Vagina (tissue), 2 donors: ENCODE data around the gene ZBP1. TPM values are rescaled to one million over a fixed set of nuclear protein-coding genes. Genes with fewer than 3 reads are reported as not detected.
"Not testable (repeated sequence)": the region's sequence is repeated elsewhere in the genome, so short reads cannot be mapped to it uniquely, and the experiment has no call there.

Experiments used
- DNase-seq, 2 donors: peaks; one replicate each; pipeline ENCODE4 v3.0.0-alpha.2; 2017; ENCODE audit errors: extremely low spot score in 2 of 2
- H3K27ac ChIP-seq: fragments of 200-600 bp; sonication (generic); one replicate; pipeline ENCODE4 v1.5.1; 2019
- H3K27me3 ChIP-seq: fragments of 200-600 bp; sonication (generic); one replicate; pipeline ENCODE4 v1.5.1; 2019
- H3K36me3 ChIP-seq, 2 donors: fragments of 200-600 bp; sonication (generic); one replicate each; pipeline ENCODE4 v1.5.1; 2017 to 2019
- H3K4me1 ChIP-seq: fragments of 200-600 bp; sonication (generic); one replicate; pipeline ENCODE4 v1.5.1; 2019
- H3K4me3 ChIP-seq, 2 donors: fragments of 200-600 bp; sonication (generic); 1 replicate in 1 of 2; 2 replicates in 1 of 2; pipeline ENCODE4 v1.5.1; 2016 to 2019
- H3K9me3 ChIP-seq: fragments of 200-600 bp; sonication (generic); one replicate; pipeline ENCODE4 v1.5.1; 2019
- POLR2A ChIP-seq, 2 donors: fragments of 450-650 bp; IDR thresholded peaks; one replicate each; pipeline ENCODE4 v1.6.1; 2017; ENCODE audit warnings: antibody characterized with exemption in 2 of 2, mild to moderate bottlenecking in 2 of 2, moderate library complexity in 2 of 2
- POLR2AphosphoS5 ChIP-seq, 2 donors: sonication (generic); formaldehyde crosslinking; IDR thresholded peaks; one replicate each; pipeline ENCODE4 v1.9.0; 2017; ENCODE audit warnings: antibody characterized with exemption in 2 of 2, mild to moderate bottlenecking in 2 of 2, low read depth in 1 of 2; ENCODE audit not compliant: insufficient read depth in 1 of 2
- intact Hi-C: fragments of 100-400 bp; cut with DNase I; formaldehyde crosslinking; loops from one replicate; pipeline ENCODE4 v1.15.1; 2023
- total RNA-seq: library from RNA; depleted of rRNA; stranded (reverse); fragments of >200 nt; gene quantifications from one replicate; pipeline ENCODE4 v1.2.3, GENCODE V29; 2016
- TF ChIP-seq, protein P1 (sequence below), 3 experiments: fragments of 450-650 bp in 2 of 3; fragments of 200-600 bp in 1 of 3; sonication (generic) in 1 of 3; IDR thresholded peaks; one replicate each; pipeline ENCODE4 v1.5.1; 2017 to 2019; ENCODE audit warnings: antibody characterized with exemption in 3 of 3, mild to moderate bottlenecking in 2 of 3, moderate library complexity in 2 of 3

ZBP1 gene
- total RNA-seq, 1 donor from 2014 or later: 0.74 TPM

DNA sequence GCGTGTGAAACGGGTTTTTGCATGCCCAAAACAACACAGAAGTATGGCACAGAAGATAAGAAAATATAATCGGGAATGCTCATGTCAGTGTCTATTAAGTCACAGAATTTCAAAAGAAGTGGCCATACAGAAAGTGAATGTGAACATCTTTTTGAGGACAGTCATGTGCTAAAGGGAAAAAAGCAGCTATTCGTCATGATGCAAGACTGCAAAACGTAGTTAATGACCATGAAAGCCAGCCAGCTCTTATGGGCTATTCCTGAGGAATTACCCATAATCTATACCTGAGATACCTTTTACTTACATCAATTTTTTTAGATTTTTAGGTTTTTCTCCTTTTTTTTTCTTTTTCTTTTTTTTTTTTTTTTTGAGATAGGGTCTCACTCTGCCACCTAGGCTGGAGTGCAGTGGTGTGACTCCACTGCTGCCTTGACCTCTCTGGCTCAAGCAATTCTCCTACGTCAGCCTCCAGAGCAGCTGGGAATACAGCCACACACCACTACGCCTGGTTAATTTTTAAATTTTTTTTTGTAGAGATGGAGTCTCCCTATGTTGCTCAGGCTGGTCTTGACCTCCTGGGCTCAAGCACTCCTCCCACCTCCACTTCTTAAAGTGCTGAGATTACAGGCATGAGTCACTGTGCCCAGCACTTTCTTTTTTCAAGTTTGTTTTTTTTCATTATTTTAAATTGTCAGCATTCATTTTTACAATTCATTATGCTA, 18.1 kb upstream of the ZBP1 start:
- H3K4me3 ChIP-seq: no peak overlapping the region
- no peak for DNase-seq
- H3K27ac ChIP-seq: no peak overlapping the region
- TF ChIP-seq POLR2A (IDR thresholded peaks at IDR 0.05): no peak
- TF ChIP-seq, protein P1, sequence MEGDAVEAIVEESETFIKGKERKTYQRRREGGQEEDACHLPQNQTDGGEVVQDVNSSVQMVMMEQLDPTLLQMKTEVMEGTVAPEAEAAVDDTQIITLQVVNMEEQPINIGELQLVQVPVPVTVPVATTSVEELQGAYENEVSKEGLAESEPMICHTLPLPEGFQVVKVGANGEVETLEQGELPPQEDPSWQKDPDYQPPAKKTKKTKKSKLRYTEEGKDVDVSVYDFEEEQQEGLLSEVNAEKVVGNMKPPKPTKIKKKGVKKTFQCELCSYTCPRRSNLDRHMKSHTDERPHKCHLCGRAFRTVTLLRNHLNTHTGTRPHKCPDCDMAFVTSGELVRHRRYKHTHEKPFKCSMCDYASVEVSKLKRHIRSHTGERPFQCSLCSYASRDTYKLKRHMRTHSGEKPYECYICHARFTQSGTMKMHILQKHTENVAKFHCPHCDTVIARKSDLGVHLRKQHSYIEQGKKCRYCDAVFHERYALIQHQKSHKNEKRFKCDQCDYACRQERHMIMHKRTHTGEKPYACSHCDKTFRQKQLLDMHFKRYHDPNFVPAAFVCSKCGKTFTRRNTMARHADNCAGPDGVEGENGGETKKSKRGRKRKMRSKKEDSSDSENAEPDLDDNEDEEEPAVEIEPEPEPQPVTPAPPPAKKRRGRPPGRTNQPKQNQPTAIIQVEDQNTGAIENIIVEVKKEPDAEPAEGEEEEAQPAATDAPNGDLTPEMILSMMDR (IDR thresholded peaks at IDR 0.05): no peak
- H3K9me3 ChIP-seq: no peaks in the 10 kb centered on the region
- intact Hi-C loops: no loop called here
- no peaks in the 10 kb centered on the region for H3K36me3 ChIP-seq
- no peaks in the 10 kb centered on the region for H3K4me1 ChIP-seq
- no peaks in the 10 kb centered on the region for H3K27me3 ChIP-seq

DNA sequence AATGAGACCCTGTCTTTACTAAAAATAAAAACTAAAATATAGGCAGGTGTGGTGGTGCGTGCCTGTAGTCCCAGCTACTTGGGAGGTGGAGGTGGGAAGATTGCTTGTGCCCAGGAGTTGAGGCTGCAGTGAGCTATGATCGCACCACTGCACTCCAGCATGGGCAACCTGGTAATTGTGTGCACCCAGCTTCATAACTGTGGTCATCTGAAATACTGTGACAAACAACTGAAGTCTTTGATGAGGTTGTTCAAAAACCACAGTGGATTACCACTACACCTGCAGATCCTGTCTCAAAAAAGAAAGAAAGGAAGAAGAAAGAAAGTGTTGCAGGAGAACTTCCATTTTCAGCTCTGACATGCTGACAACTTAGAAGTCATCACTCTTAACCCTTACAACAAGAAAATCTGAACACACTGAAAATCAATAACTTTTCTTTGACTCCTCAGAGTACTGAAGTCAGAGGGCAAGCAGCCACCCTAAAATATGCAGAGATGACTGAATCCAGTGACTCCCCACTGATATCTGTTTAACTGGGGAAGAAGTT, 13.8 kb upstream of the ZBP1 start:
- Histone ChIP-seq H3K36me3 (no peaks in the 10 kb centered on the region), H3K27ac (no peak overlapping the region), H3K4me3 (no peak overlapping the region), H3K27me3 (no peaks in the 10 kb centered on the region), H3K9me3 (no peaks in the 10 kb centered on the region), H3K4me1 (no peaks in the 10 kb centered on the region)
- TF ChIP-seq POLR2A (IDR thresholded peaks at IDR 0.05) (no peak), POLR2AphosphoS5 (IDR thresholded peaks at IDR 0.05; ENCODE audit: insufficient read depth in 1 of 2, low read depth in 1 of 2) (no peak)
- TF ChIP-seq, protein P1 (IDR thresholded peaks at IDR 0.05): no peak
- DNase-seq: no peak
- intact Hi-C loops: no loop called here

DNA sequence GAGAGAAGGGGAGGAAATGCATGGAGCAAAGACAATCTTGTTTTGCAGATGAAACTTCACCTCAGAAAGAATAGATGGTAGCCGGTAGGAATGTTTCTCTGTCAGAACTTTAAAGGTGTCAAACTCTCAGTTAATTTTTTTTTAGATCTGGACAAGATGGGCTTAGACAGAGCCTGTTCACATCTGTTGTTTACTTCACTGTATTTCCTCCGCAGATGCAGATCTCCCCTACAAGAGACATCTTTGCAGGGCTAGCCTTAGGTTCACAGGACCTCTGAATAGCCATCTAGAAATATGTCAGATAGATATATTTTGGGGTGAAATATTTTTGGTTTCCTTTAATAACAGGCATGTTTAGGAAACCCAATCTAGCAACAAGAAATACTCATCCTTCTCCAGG, 12.1 kb upstream of the ZBP1 start:
- intact Hi-C loops: no loop called here
- Histone ChIP-seq H3K9me3 (no peaks in the 10 kb centered on the region), H3K4me1 (peaks cover 13% of the 10 kb centered on the region), H3K36me3 (no peaks in the 10 kb centered on the region), H3K27ac (no peak overlapping the region), H3K27me3 (no peaks in the 10 kb centered on the region), H3K4me3 (no peak overlapping the region)
- no peak for DNase-seq
- TF ChIP-seq POLR2AphosphoS5 (IDR thresholded peaks at IDR 0.05; ENCODE audit: insufficient read depth in 1 of 2, low read depth in 1 of 2): no peak
- no peak for TF ChIP-seq POLR2A (IDR thresholded peaks at IDR 0.05)
- TF ChIP-seq, protein P1 (IDR thresholded peaks at IDR 0.05): no peak

DNA sequence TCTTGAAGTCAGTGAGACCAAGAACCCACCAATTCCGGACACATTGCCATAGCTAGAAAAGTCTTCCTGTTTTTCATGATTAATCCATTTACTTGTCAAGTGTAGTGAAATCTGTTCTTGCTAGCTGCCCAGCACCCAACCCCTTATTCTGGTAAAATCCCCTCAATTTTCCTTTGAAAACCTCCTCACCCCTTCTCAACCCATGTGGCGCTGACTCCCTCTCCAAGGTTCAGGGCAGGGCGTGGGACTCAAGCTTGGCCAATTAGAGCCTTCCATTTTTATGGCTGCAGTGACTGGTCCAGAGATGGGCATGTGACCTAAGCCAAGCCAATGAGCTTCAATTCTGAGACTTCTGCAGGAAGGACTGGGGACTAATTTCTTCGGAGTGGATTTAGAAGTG, 9.8 kb upstream of the ZBP1 start:
- H3K27ac ChIP-seq: no peak overlapping the region

DNA sequence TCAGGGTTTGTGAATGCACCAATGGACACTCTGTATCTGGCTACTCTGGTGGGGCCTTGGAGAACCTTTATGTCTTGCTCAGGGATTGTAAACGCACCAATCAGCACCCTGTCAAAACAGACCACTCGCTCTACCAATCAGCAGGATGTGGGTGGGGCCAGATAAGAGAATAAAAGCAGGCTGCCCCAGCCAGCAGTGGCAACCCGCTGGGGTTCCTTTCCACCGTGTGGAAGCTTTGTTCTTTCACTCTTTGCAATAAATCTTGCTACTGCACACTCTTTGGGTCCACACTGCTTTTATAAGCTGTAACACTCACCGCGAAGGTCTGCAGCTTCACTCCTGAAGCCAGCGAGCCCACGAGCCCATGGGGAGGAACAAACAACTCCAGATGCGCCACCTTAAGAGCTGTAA, 9.3 kb upstream of the ZBP1 start:
- H3K36me3 ChIP-seq, intact Hi-C loops, H3K9me3 ChIP-seq, H3K27me3 ChIP-seq, H3K27ac ChIP-seq, H3K4me3 ChIP-seq: not testable (repeated sequence)
- H3K4me1 ChIP-seq: peaks cover 14% of the 10 kb centered on the region
- DNase-seq: peak in 1 of 2 donors; percentile 27

More for the DNA sequence above, 9.8 kb upstream of the ZBP1 start:
- no peak for DNase-seq
- Histone ChIP-seq H3K27me3 (no peaks in the 10 kb centered on the region), H3K4me3 (no peak overlapping the region), H3K36me3 (no peaks in the 10 kb centered on the region), H3K4me1 (peaks cover 14% of the 10 kb centered on the region), H3K9me3 (no peaks in the 10 kb centered on the region)
- TF ChIP-seq POLR2A (IDR thresholded peaks at IDR 0.05) (no peak), POLR2AphosphoS5 (IDR thresholded peaks at IDR 0.05; ENCODE audit: insufficient read depth in 1 of 2, low read depth in 1 of 2) (no peak)
- TF ChIP-seq, protein P1 (IDR thresholded peaks at IDR 0.05): no peak
- intact Hi-C loops: no loop called here

DNA sequence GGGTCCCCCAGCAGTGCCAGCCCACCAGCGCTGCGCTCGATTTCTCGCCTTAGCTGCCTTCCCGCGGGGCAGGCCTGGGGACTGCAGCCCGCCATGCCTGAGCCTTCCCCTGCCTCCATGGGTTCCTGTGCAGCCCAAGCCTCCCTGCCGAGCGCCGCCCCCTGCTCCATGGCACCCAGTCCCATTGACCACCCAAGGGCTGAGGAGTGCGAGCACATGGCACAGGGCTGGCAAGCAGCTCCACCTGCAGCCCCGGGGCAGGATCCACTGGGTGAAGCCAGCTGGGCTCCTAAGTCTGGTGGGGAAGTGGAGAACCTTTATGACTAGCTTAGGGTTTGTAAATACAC, 8.7 kb upstream of the ZBP1 start:
- H3K4me3 ChIP-seq, H3K9me3 ChIP-seq, H3K36me3 ChIP-seq, H3K27me3 ChIP-seq, intact Hi-C loops: not testable (repeated sequence)
- Histone ChIP-seq H3K27ac (peak overlapping the region; percentile 74), H3K4me1 (peaks cover 14% of the 10 kb centered on the region)
- peak in 1 of 2 donors; percentile 69 for DNase-seq
